Neural progenitor cell (in vitro differentiated cells): ENCODE data around the gene WDR1.

Experiments used
- EZH2 ChIP-seq: fragments of 200-600 bp; sonication (generic); IDR thresholded peaks from 2 replicates; pipeline ENCODE4 v1.6.1; 2017; ENCODE audit warnings: antibody characterized with exemption, mild to moderate bottlenecking, moderate library complexity
- EZH2phosphoT487 ChIP-seq: fragments of 200-600 bp; sonication (generic); IDR thresholded peaks from 2 replicates; pipeline ENCODE4 v1.6.1; 2017; ENCODE audit warnings: antibody characterized with exemption
- TF ChIP-seq, protein P1 (sequence below): fragments of 200-600 bp; sonication (generic); IDR thresholded peaks from 2 replicates; pipeline ENCODE4 v1.5.1; 2017; ENCODE audit warnings: antibody characterized with exemption, mild to moderate bottlenecking

DNA sequence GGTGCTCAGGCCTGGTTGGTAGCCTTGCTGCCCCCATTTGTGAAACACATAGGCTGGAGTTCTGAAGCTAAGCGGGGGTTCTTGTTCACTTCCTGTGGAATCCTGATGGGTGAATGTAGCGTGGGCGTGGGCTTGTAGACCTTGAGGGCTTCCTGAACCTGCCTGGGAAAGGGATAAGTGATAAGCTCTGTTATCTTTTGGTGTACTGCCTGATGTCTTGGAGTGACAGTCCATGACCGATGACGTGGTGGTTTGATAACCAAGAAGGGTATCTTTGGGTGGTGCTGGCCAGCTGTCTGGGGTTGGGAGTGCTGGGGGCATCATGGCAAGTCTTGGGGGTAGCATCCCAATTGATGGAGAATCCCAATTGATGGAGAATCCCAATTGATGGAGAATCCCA lies 17.5 kb upstream of the WDR1 start:
- TF ChIP-seq, protein P1, sequence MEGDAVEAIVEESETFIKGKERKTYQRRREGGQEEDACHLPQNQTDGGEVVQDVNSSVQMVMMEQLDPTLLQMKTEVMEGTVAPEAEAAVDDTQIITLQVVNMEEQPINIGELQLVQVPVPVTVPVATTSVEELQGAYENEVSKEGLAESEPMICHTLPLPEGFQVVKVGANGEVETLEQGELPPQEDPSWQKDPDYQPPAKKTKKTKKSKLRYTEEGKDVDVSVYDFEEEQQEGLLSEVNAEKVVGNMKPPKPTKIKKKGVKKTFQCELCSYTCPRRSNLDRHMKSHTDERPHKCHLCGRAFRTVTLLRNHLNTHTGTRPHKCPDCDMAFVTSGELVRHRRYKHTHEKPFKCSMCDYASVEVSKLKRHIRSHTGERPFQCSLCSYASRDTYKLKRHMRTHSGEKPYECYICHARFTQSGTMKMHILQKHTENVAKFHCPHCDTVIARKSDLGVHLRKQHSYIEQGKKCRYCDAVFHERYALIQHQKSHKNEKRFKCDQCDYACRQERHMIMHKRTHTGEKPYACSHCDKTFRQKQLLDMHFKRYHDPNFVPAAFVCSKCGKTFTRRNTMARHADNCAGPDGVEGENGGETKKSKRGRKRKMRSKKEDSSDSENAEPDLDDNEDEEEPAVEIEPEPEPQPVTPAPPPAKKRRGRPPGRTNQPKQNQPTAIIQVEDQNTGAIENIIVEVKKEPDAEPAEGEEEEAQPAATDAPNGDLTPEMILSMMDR = no peak
- TF ChIP-seq EZH2 = no peak
- TF ChIP-seq EZH2phosphoT487 = no peak
